Endothelial cell (in vitro differentiated cells): ENCODE data around the gene CLCNKA. TPM values are rescaled to one million over a fixed set of nuclear protein-coding genes. Genes with fewer than 3 reads are reported as not detected.

Experiments used
- DNase-seq: peaks from one replicate; pipeline ENCODE4 v3.0.0; 2021; ENCODE audit warnings: low spot score
- H3K27ac Mint-ChIP-seq: one replicate; pipeline ENCODE4 v1.8.0; 2021; ENCODE audit warnings: mixed read lengths, inconsistent platforms; ENCODE audit not compliant: unreplicated experiment
- H3K27me3 Mint-ChIP-seq: one replicate; pipeline ENCODE4 v1.8.0; 2021; ENCODE audit warnings: mild to moderate bottlenecking, moderate library complexity, mixed read lengths, inconsistent platforms; ENCODE audit not compliant: unreplicated experiment
- H3K36me3 Mint-ChIP-seq: one replicate; pipeline ENCODE4 v1.8.0; 2021; ENCODE audit warnings: mild to moderate bottlenecking, low read depth, mixed read lengths, inconsistent platforms; ENCODE audit not compliant: unreplicated experiment
- H3K4me1 Mint-ChIP-seq: one replicate; pipeline ENCODE4 v1.8.0; 2021; ENCODE audit warnings: mild to moderate bottlenecking, mixed read lengths, inconsistent platforms; ENCODE audit not compliant: unreplicated experiment
- H3K4me3 Mint-ChIP-seq: one replicate; pipeline ENCODE4 v1.8.0; 2021; ENCODE audit warnings: mild to moderate bottlenecking, mixed read lengths, inconsistent platforms; ENCODE audit not compliant: unreplicated experiment
- H3K9me3 Mint-ChIP-seq: one replicate; pipeline ENCODE4 v1.8.0; 2021; ENCODE audit warnings: mixed read lengths, inconsistent platforms; ENCODE audit not compliant: unreplicated experiment
- CTCF ChIP-seq: fragments of 200-600 bp; sonication (generic); IDR thresholded peaks from one replicate; pipeline ENCODE4 v1.5.0; 2021; ENCODE audit warnings: antibody characterized with exemption; ENCODE audit not compliant: unreplicated experiment
- total RNA-seq: library from RNA; stranded (reverse); fragmentation: NEBNext Ultra II Directional; extraction: Animal tissue kit (Norgen Biotek cat#: 25700); gene quantifications from one replicate; pipeline ENCODE4 v1.2.1, GENCODE V29; 2021; ENCODE audit not compliant: unreplicated experiment

CLCNKA gene
- total RNA-seq, 1 donor from 2014 or later: not detected

GRCh38 chr1:16043950-16044349, 22.1 kb downstream of the CLCNKA start:
- H3K4me3 Mint-ChIP-seq: no peak overlapping the region
- peaks cover 8% of the 10 kb centered on the region for H3K27me3 Mint-ChIP-seq
- DNase-seq: no peak

GRCh38 chr1:16046842-16047241, 25.0 kb downstream of the CLCNKA start:
- no peaks in the 10 kb centered on the region for H3K9me3 Mint-ChIP-seq
- no peaks in the 10 kb centered on the region for H3K36me3 Mint-ChIP-seq
- peaks cover 6% of the 10 kb centered on the region for H3K27me3 Mint-ChIP-seq
- no peak for TF ChIP-seq CTCF
- DNase-seq: no peak
- H3K4me3 Mint-ChIP-seq: no peak overlapping the region
- H3K27ac Mint-ChIP-seq: no peak overlapping the region
- no peaks in the 10 kb centered on the region for H3K4me1 Mint-ChIP-seq

More at GRCh38 chr1:16043950-16044349, 22.1 kb downstream of the CLCNKA start:
- Mint-ChIP-seq H3K27ac (no peak overlapping the region), H3K9me3 (no peaks in the 10 kb centered on the region), H3K4me1 (no peaks in the 10 kb centered on the region), H3K36me3 (no peaks in the 10 kb centered on the region)
- TF ChIP-seq CTCF: no peak

GRCh38 chr1:16047791-16048475, 26.1 kb downstream of the CLCNKA start:
- Mint-ChIP-seq H3K4me3 (no peak overlapping the region), H3K27ac (no peak overlapping the region), H3K4me1 (no peaks in the 10 kb centered on the region), H3K36me3 (no peaks in the 10 kb centered on the region), H3K9me3 (no peaks in the 10 kb centered on the region), H3K27me3 (peaks cover 8% of the 10 kb centered on the region)
- DNase-seq: no peak
- no peak for TF ChIP-seq CTCF

GRCh38 chr1:16048573-16049189, 26.8 kb downstream of the CLCNKA start:
- H3K27ac Mint-ChIP-seq: no peak overlapping the region

More at GRCh38 chr1:16048573-16049189, 26.8 kb downstream of the CLCNKA start:
- no peak for TF ChIP-seq CTCF
- H3K27me3 Mint-ChIP-seq: peaks cover 8% of the 10 kb centered on the region
- H3K4me3 Mint-ChIP-seq: no peak overlapping the region
- no peaks in the 10 kb centered on the region for H3K9me3 Mint-ChIP-seq
- DNase-seq: peak; percentile 70
- H3K36me3 Mint-ChIP-seq: no peaks in the 10 kb centered on the region
- no peaks in the 10 kb centered on the region for H3K4me1 Mint-ChIP-seq
